AG08396 (cell line): Measurements from ENCODE around the gene OR10J1.
A peak's percentile ranks its signal among the peaks of the same experiment; 100 is the strongest.
"Not testable (repeated sequence)": the region's sequence is repeated elsewhere in the genome, so short reads cannot be mapped to it uniquely, and the experiment has no call there.

Source experiments
- DNase-seq: peaks from one replicate; pipeline ENCODE4 v3.0.0; 2012; ENCODE audit warnings: low spot score, mixed read lengths

The OR10J1 gene, protein sequence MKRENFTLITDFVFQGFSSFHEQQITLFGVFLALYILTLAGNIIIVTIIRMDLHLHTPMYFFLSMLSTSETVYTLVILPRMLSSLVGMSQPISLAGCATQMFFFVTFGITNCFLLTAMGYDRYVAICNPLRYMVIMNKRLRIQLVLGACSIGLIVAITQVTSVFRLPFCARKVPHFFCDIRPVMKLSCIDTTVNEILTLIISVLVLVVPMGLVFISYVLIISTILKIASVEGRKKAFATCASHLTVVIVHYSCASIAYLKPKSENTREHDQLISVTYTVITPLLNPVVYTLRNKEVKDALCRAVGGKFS

DNA sequence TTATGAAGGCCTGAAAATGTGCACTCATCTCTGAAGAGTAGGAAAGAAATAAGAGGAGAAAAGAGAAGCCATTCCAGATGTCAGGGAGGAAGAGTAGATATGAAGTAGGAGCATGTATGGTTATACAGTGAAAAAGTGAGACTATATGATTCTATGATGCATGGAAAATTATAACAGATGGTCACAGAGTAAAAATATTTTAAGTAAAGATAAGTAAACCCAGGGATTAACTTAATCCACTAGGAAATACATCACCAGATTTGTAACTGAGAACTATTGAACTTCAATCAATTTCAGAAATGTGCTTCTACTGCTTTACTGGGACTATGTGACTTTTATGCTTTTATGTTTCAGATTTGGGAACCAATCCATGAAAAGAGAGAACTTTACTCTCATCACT lies at the start of gene OR10J1:
Gene OR10J1, plus strand, starts transcription at position 301 of the 400 bp plus-strand sequence. Its CDS starts 70 bp downstream, at position 371.
- DNase-seq, result no peak

DNA sequence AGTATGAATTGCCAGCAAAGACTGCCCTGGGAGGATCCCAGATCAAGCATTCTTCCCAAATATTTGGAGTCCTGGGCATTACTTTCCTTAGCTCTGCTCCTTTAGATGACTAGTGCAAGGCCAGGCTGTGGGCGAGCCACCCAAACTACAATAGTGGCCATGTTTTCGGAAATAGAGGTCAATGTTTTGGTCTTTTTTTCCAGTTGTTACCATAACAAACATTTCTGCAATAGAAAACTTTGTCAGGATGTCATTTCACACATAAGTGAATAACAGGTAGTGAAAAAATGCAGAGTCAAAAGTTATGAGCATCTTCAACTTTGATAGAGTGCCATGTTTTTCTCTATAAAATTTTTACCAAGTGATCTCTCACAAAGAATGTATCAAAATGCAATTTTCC lies 32.7 kb upstream of the OR10J1 start:
- DNase-seq, result no peak

DNA sequence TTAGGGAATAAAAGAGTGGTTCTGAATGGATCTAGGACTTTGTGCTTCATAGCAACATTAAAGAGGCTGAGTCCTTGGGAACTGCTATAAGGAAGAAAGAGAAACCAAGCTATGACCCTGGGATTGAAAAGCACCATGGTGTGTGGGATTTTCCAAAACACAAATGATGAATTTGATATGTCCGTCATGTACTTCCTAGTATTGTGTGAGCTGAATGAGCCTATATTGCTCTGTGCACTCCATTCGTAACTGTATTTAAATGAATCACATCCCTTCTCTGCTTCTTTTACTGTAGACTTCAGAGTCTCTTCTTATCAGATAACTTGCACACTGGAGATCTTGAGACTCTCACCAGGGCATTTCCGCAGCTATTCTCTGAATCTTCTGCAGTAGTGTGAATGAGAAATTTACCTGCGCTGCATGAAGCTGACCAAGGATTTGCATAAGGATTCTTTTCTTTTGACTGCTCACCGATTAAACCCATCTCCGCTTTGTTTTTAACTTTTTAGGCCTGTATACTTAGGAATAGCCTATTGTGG lies 30.6 kb upstream of the OR10J1 start:
- DNase-seq, result no peak

DNA sequence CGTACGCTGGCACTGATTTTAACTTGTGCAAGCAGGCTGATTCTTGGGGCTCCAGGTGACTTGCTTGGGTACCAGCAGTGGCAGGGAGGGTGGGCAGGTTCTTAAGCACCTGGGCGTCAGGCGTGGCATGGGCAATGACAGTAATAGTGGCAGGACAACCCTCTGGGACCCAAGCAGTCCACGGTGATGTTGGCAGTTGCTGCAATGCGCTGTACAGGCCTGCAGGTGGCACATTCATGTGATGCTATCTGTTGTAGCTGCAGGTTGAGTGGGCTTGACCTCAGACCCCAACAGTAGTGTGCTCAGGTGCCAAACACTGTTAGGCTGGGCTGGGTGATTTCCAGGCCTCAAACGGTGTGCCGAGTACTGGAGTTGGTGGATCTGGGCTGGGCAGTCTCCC lies 17.7 kb upstream of the OR10J1 start:
- no peak for DNase-seq

DNA sequence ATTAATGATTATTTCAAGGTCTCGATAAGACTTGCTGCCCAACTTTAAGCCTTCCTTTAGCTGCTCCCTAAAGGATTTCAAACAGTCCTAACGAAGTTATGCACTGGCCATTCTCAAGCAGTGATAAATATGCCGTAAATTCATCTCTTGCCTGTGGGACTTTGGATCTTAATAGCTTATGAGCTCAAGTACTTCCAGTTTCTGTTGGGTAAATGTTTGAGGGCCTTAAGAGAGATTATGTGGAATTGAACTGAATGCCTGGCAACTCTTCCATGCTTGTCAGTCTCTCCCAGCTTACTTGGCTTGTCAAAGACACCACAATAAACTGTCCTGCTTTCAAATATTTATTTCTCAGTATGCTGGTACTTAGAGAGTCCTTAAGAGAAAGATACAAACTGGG lies 11.0 kb upstream of the OR10J1 start:
- no peak for DNase-seq

DNA sequence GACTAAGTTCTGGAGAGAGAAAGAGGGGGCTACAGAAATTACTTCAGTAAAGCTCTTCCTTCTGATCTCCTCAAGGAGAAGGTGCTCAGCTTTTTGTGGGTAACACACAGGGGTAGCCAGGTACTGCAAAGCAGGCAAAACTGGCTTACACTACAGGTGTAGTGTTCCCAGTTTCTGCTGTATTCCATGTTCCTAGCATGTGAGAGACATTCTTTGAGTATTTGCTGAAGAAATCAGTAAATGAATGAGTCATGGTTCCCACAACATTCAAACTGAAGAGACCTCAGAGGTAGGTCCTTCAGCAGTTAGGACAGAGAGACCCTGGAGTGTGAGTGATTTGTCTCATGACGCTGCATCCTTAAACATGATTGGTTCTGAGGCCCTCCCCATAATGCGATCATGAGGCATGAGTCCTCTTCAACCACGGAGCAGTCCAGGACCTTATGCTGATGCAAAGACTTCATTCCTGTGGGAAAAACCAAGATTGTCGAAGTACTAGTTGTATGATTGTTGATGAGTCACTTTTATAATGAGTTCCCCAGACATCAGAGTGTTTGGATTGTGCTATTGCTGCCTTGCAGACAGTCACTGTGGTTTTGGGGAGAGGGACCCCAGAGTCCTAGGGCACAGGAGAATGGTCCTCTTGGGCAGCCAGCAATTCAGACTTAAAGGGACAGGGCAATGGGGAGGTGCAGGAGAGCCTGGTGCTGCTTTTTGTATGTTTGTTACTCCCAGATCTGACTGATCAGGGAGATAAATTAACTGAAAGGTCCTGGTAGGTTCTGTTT lies 10.3 kb upstream of the OR10J1 start:
- peak; percentile 34 for DNase-seq

DNA sequence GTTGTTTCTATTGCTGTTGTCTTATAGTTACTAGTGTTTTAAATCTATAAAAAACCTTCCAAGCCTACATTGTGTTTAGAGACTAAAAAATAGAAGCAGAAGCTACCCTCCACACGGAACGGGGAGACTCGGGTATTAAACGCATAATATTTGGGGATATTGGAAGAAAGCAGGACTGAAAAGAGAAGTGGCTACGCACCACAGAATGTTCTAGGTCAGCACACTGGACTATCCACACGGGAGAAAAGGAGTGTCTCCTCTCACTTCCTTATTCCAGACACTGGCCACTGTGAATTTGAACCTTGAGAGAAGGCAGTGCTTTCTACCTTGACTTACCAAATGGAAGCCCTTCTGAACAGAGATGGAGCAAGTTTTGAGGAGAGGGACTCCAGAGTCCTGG lies 8.5 kb upstream of the OR10J1 start:
- DNase-seq, result no peak

DNA sequence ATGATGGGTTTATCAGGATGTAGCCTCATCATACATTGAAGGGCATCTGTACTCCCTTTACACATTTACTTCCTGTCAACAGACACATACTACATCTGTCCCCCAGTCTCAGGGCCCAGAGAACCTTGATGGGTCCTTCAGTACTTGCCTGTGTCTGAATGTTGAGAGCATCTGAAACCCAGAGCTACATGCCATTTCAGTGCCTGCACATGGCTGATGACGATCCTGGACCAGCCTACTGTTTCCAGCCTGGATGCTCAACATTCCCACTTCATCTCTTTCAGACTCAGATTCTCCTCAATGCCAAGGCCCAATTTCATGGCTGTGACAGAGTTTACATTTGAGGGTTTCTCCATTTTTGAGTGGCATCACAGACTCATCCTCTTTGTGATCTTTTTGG lies 7.6 kb upstream of the OR10J1 start, which contains the start of gene OR10J4:
Gene OR10J4, plus strand, starts transcription at position 301 of the 400 bp plus-strand sequence.
- no peak for DNase-seq

DNA sequence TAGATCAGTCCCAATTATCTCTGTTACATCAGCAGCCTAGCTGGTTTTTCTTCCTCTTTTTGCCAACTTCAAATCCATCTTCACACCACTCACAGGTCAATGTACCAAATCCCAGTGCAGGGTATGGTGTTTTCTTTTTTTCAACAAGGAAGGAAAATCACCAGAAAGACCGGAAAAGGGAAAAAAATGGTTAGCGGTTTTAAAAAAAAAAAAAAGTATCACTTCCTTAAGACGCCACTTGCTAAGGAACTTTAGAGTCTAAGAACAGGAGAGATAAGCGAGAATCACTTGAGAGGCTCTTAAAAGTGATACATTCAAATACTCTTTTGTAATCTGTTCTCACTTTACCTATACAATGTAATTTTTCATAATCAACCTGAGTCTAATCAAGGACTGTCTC lies 3.1 kb upstream of the OR10J1 start:
- no peak for DNase-seq

DNA sequence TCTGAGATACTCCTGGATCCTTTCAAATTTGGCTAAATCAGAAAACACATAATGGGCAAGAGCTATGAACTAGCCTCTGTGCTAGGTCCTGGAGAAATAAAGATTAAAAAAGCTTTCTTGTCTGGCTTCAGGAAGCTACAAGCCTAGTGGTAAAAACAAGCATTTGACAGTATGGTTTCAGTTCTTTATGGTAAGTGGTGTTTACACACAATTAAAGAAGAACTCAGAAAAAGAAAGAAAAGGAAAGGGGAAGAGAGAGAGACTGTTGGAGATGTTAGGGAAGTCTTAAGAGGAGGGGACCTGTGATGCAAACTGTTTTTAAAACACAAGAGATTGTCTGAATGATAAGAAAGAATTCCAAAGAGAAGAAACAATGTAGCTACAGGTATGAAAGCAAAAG lies 1.8 kb downstream of the OR10J1 start:
- DNase-seq, result no peak

DNA sequence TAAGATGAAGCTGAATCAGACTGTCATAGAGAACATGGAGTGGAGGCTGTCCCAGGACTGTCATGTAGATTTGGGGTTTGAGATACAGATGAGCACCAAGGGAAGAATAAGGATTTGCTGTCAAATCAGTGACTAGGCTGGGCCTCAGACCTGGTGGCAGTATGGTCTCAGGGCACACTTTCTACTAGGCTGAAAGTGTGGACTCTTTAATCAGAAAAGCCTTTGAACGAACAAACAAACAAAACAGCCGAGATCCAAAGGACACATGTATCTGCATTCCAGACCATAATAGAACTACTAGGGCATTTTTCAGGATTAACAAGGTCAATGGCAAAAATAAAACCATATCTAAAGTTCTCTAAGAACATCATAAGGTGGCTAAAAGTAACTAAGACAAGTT lies 2.9 kb downstream of the OR10J1 start:
- no peak for DNase-seq

DNA sequence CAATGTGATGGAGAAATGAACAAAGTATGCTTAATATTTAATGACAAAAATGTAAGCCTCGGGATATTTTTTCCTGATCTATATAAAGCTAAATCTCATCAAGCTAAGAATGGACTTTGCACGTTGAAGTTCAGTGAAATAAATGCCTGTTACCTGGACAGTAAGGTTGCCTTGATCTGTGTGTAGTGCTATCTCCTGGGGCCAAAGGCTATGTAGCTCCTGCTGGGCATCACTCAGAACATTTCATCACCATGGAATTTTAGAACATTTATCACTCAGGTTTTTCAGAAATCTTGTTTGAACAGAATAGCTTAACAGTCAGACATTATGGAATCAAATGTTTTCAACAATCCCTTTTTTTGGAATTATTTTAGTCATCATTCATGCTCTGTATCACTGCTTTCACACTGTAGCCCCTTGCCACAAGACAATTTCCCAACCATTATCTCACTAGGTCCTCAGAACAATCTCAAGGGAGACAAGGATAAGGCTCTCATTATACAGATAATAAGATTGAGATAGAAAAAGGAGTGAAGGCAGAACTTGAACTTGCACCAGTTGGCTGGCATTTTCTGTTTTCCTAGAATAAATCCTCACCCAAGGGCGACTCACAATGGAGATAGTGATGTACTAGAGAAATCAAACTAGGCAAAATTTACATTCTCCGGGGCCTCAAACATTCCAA lies 3.7 kb downstream of the OR10J1 start:
- DNase-seq, result no peak

DNA sequence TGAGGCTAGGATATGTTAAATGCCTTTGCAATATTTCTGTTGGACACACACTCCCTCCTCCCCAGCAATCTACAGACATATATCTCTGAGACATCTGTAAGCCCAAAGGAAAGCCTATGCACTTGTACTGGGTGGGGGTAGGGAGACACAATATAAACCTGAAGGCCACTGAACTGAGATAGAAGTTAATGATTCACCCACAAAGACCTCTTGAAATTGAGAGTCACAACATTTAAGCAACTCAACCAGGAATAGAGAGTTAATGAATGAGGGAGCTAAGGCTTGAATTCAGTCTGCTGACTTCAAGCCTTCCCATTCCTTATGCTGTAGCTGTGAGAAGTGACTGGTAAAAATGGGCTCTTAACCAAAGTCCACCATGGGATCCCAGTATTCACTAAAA lies 5.0 kb downstream of the OR10J1 start:
- DNase-seq, result no peak

DNA sequence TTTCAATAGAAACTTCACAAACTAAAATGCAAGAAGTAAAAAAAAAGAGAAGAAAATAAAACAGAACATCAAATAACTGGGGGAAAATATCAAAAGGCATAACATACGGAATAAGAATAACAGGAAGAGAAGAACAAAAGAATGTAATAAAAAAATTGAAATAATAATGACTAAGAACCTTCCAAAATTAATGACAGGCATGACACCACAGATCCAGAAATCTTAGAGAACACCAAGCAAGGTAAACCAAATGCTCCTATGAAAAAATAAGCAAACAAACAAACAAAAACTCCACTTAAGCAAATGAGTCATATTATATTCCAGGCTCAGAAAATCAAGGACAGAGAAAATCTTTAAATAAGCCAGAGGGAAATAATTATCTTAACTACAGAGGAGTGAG lies 8.7 kb downstream of the OR10J1 start:
- no peak for DNase-seq

DNA sequence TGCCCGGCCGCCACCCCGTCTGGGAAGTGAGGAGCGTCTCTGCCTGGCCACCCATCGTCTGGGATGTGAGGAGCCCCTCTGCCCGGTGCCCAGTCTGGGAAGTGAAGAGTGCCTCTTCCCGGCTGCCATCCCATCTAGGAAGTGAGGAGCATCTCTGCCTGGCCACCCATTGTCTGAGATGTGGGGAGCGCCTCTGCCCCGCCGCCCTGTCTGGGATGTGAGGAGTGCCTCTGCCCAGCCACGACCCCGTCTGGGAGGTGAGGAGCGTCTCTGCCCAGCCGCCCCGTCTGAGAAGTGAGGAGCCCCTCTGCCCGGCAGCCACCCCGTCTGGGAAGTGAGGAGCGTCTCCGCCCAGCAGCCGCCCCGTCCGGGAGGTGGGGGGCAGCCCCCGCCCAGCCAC lies 10.1 kb downstream of the OR10J1 start:
- not testable (repeated sequence) for DNase-seq

DNA sequence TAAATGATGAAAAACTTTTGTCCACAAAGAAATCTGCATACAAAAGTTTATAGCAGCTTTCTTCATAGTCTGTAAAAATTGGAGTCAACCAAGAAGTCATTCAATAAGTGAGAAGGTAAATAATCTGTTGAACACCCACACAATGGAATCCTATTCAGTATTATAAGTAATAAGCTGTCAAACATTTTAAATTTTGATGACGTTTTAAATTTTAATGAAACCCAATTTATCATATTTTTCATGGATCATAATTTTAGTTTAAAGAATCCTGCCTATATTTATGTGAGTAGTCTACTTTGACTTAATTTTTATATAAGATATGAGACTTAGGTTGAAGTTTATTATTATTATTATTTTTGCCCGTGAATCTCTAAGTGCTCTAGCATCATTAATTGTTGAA lies 20.0 kb downstream of the OR10J1 start:
- DNase-seq, result no peak

DNA sequence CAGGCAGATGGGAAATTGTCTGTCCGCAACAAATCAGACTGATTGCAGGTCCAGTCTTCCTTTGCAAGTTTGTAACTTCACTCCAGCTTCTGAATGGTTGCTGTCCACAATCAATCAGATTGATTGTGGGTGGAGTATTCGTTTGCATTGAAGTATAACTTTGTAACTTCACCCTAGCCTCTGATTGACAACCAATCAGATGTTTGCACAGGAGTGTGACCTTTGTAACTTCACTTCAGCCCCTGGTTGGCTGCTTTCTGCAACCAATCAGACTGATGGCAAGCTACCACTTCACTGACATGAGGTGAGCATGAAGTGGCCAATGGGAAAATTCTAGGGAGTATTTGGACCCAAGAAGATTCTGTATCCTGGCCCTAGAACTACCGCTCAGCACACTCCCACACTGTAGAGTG lies 25.7 kb downstream of the OR10J1 start:
- no peak for DNase-seq

DNA sequence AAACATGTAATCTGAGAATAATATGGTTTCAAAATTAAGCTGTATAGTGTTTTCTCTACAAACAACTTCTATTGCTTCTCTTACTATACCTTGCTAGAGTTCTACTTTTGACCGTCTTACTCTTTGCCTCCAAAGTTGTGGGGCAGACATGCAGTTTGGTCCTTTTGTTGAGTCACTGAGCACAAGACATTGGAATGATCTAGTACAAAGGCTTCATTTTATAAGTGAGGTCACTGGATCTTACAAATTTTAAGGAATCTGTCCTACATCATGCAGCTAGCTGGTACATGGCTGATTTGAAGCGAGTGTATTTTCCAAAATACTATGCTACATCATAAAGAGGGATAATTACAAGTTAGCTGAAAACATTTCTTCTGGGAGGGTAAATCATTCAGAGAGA lies 28.8 kb downstream of the OR10J1 start:
- no peak for DNase-seq

DNA sequence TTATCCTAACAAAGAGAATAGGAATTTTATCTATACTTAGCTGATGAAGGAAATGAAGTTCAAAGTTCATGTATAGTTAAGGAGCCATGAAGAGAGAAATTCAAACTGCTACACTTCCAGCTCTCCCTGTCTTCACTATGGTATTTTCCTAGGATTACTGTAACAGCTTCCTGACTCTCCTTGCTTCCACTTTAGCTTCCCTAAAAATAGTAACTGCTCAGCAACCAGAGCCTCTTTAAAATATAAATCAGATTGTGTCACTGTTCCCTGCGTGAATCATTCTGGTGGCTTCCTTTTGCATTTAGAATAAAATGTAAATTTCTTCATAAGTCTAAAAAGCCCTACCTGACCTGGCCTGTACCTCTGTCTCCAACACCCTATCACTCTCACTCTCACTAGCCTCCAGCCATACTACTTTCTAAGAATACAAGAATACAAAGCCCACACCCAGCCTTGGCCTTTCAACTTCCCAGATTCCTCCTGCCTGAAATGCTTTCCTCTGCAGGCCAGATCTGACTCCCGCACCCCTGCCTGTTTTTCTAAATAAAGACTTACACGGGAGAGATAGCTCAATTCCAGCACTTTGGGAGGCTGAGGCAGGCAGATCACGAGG lies 30.5 kb downstream of the OR10J1 start:
- no peak for DNase-seq

DNA sequence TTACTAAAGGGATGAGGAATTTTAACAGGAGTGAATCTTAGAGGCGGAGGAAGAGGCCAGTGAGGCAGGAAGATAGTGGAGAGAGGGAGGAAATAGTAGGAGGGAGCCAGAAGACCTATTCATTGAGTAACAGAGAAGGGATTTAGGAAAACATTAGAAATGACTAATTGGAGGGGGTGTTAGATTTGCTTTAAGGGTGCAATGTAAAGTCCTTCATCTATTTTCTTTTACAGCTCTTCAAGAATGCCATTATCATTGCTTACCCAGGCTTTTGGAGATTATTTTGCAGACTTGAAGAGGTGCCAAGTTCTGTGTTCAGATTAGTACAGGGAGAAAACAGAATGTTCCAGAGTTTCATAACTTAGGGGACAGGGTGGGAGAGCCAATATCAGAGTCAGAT lies 33.8 kb downstream of the OR10J1 start:
- DNase-seq, result no peak

DNA sequence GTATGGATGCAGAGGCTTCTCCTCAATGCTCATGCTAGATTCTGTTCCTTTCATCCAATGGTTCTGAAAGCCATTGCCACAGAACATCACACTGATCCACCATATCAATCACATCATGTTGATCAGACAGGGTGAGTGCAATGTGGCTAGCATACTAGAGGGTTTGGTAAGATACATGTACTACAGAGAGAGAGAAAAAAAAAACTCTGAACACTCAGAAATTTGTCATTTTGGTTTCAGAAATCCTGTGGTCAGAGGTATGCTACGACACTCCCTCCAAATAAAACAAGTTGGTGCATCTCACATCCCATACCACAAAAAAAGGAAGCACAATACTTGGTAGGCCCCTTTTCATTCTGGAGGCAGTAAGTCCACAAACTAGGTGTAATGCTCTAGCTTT lies 35.4 kb downstream of the OR10J1 start:
- DNase-seq, result no peak

DNA sequence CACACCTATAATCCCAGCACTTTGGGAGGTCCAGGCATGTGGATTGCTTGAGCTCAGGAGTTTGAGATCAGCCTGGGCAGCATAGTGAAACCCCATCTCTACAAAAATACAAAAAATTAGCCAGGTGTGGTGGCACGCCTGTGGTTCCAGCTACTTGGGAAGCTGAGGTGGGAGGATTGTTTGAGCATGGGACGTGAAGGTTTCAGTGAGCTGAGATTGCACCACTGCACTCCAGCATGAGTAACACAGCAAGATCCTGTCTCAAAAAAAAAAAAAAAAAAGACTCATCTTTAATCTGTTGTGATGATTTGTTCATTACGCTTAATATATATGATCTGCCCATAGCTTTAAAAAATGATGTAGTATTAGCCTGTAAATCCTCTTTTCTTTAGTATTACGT lies 44.0 kb downstream of the OR10J1 start:
- DNase-seq, result no peak
